Measurements from ENCODE around the gene NNAT. TPM values are rescaled to one million over a fixed set of nuclear protein-coding genes. Genes with fewer than 3 reads are reported as not detected.

NNAT gene
- total RNA-seq, 1 donor from 2014 or later: 14.7 TPM

DNA sequence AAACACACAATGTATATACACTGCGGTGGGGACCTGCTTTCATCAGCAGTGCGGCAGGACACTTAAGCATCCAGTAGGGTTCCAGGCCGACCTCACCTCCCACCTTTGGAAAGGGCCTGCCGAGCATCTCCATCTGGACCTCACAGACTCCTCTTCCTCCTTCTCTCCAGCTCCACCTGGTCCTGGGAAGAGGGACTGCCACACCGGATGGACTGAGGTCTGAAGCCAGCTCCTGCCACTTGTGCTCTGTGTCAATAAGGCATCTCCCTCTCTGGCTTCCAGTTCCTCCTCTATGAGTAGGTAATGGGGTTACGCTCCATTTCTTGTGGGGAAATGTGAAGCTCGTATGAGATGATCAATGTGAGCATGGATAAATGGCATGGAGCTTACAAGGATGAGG lies 19.1 kb upstream of the NNAT start:
- Mint-ChIP-seq H3K36me3 (ENCODE audit: unreplicated experiment) (peaks cover 3% of the 10 kb centered on the region), H3K9me3 (ENCODE audit: unreplicated experiment) (no peaks in the 10 kb centered on the region), H3K4me1 (ENCODE audit: unreplicated experiment) (peaks cover 9% of the 10 kb centered on the region), H3K27me3 (ENCODE audit: unreplicated experiment) (no peaks in the 10 kb centered on the region), H3K27ac (ENCODE audit: unreplicated experiment) (no peak overlapping the region), H3K4me3 (ENCODE audit: unreplicated experiment) (no peak overlapping the region)
- TF ChIP-seq, protein P1, sequence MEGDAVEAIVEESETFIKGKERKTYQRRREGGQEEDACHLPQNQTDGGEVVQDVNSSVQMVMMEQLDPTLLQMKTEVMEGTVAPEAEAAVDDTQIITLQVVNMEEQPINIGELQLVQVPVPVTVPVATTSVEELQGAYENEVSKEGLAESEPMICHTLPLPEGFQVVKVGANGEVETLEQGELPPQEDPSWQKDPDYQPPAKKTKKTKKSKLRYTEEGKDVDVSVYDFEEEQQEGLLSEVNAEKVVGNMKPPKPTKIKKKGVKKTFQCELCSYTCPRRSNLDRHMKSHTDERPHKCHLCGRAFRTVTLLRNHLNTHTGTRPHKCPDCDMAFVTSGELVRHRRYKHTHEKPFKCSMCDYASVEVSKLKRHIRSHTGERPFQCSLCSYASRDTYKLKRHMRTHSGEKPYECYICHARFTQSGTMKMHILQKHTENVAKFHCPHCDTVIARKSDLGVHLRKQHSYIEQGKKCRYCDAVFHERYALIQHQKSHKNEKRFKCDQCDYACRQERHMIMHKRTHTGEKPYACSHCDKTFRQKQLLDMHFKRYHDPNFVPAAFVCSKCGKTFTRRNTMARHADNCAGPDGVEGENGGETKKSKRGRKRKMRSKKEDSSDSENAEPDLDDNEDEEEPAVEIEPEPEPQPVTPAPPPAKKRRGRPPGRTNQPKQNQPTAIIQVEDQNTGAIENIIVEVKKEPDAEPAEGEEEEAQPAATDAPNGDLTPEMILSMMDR (IDR thresholded peaks at IDR 0.05): no peak
- no peak for DNase-seq (ENCODE audit: extremely low spot score, unreplicated experiment)

DNA sequence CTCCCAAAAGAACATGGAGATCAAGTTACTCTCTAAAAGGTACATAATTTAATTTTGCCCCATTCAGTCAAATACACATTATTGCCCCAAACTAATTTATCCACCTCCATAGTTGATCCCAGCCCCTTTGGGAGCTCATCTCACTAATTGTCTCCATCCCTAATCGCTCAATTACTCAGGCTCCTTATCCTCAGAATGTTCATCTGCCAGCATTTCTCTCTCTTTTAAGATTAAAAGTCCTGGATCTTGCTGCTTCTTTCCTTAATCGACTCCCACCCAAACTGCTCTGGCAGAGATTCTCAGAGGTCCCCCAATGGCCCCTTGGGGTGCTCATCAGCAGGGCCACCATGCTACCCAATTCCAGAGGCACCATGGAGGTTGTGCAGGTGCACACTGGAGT lies 18.4 kb upstream of the NNAT start:
- Mint-ChIP-seq H3K4me1 (ENCODE audit: unreplicated experiment) (peaks cover 8% of the 10 kb centered on the region), H3K27ac (ENCODE audit: unreplicated experiment) (no peak overlapping the region), H3K4me3 (ENCODE audit: unreplicated experiment) (no peak overlapping the region), H3K27me3 (ENCODE audit: unreplicated experiment) (no peaks in the 10 kb centered on the region), H3K36me3 (ENCODE audit: unreplicated experiment) (peaks cover 2% of the 10 kb centered on the region), H3K9me3 (ENCODE audit: unreplicated experiment) (no peaks in the 10 kb centered on the region)
- no peak for DNase-seq (ENCODE audit: extremely low spot score, unreplicated experiment)
- TF ChIP-seq, protein P1 (IDR thresholded peaks at IDR 0.05): no peak

DNA sequence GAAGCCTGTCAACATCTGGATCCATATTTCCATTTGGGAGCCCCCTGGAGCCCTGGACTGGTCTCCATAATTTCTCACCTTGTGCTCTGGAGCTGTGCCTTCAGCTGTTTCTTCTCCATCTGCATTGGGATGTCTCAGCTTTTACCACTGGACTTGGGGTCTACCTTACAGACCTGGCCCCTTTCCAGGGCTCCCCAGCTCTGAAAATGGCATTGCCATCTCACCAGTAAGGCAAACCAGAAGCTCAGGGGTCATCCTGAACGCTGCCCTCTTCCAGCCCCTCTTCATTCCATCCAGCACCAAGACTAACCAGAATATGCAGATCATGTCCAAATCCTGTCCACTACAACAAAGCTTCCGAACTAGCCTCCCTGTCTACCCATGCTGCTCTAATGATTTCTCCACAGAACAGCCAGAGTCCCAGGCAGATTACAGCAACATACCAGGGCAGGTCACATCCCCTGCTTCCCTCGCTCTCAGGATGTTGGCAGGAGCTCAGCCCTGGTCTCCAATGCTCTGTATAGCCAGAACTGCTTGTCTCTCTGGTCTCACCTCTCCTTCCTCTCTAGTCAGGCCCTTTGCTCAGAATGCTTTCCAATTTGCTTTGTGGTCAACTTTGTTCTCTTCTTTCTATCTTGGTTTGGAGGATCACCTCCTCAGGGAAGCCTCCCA lies 17.7 kb upstream of the NNAT start:
- peaks cover 2% of the 10 kb centered on the region for H3K36me3 Mint-ChIP-seq (ENCODE audit: unreplicated experiment)
- H3K27me3 Mint-ChIP-seq (ENCODE audit: unreplicated experiment): no peaks in the 10 kb centered on the region
- H3K27ac Mint-ChIP-seq (ENCODE audit: unreplicated experiment): no peak overlapping the region
- H3K4me3 Mint-ChIP-seq (ENCODE audit: unreplicated experiment): no peak overlapping the region
- DNase-seq (ENCODE audit: extremely low spot score, unreplicated experiment): no peak
- H3K9me3 Mint-ChIP-seq (ENCODE audit: unreplicated experiment): no peaks in the 10 kb centered on the region
- TF ChIP-seq, protein P1 (IDR thresholded peaks at IDR 0.05): no peak
- H3K4me1 Mint-ChIP-seq (ENCODE audit: unreplicated experiment): peaks cover 2% of the 10 kb centered on the region

DNA sequence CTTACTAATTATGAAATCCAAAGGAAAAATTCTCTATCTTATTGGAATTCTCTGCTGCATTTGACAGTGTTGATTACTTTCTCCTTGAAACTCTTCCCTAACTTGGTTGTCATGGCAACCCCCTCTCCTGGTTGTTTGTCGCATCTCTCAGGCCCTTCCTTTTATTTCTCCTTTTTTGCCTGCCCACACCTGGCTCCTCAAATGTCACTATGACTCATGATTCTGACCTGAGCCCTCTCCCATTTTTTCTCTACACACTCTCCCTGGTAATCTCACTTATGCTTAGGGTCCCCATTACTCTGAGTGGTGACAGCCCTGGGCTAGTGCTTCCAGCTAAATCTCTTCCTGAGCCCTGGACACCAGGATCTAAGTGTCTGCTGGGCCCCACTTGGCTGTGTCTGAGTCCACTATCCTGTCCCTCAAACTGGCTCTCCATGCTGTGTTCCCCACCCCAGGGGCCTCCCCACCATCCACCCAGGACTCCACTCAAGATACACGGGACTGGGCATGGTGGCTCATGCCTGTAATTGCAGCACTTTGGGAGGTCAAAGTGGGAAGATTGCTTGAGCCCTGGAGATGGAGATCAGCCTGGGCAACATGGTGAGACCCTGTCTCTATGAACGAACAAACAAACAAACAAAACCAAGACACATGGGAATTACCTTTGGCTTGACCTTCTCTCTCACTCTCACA lies 16.5 kb upstream of the NNAT start:
- H3K36me3 Mint-ChIP-seq (ENCODE audit: unreplicated experiment): peaks cover 2% of the 10 kb centered on the region
- H3K4me3 Mint-ChIP-seq (ENCODE audit: unreplicated experiment): no peak overlapping the region
- TF ChIP-seq, protein P1 (IDR thresholded peaks at IDR 0.05): no peak
- no peak overlapping the region for H3K27ac Mint-ChIP-seq (ENCODE audit: unreplicated experiment)
- no peaks in the 10 kb centered on the region for H3K4me1 Mint-ChIP-seq (ENCODE audit: unreplicated experiment)
- DNase-seq (ENCODE audit: extremely low spot score, unreplicated experiment): no peak
- no peaks in the 10 kb centered on the region for H3K9me3 Mint-ChIP-seq (ENCODE audit: unreplicated experiment)
- H3K27me3 Mint-ChIP-seq (ENCODE audit: unreplicated experiment): no peaks in the 10 kb centered on the region

Measured in osteocyte (in vitro differentiated cells).